Mesenchymal stem cell (in vitro differentiated cells and primary cell): ENCODE measurements around the gene FOSL2.

Source experiments
- DNase-seq: peaks from one replicate; pipeline ENCODE4 v3.0.0-alpha.2; 2013
- H2AFZ ChIP-seq: one replicate; pipeline ENCODE4 v1.6.1; 2013; ENCODE audit warnings: low read depth, mild to moderate bottlenecking, control low read depth, inconsistent platforms, low read length, moderate library complexity
- H2AK5ac ChIP-seq: 2 replicates; pipeline ENCODE4 v1.6.1; 2013; ENCODE audit warnings: low read length, moderate library complexity, mild to moderate bottlenecking, inconsistent platforms; ENCODE audit not compliant: severe bottlenecking
- H2BK120ac ChIP-seq: one replicate; pipeline ENCODE4 v1.6.1; 2013; ENCODE audit warnings: low read depth, mild to moderate bottlenecking, inconsistent platforms, low read length, moderate library complexity
- H2BK12ac ChIP-seq, 2 experiments: one replicate each; pipeline ENCODE4 v1.6.1; 2013; ENCODE audit warnings: inconsistent platforms in 2 of 2, low read length in 2 of 2, mild to moderate bottlenecking in 2 of 2, moderate library complexity in 2 of 2, control low read depth in 1 of 2
- H2BK15ac ChIP-seq: one replicate; pipeline ENCODE4 v1.6.1; 2013; ENCODE audit warnings: mild to moderate bottlenecking, low read depth, inconsistent platforms; ENCODE audit not compliant: poor library complexity, severe bottlenecking
- H2BK5ac ChIP-seq: 2 replicates; pipeline ENCODE4 v1.6.1; 2013; ENCODE audit warnings: low read depth, mild to moderate bottlenecking, low read length, control low read depth, inconsistent platforms; ENCODE audit not compliant: poor library complexity, severe bottlenecking
- H3K14ac ChIP-seq, 2 experiments: one replicate each; pipeline ENCODE4 v1.6.1; 2013; ENCODE audit warnings: inconsistent platforms in 2 of 2, low read length in 2 of 2, control low read depth in 1 of 2, mild to moderate bottlenecking in 1 of 2, moderate library complexity in 1 of 2
- H3K18ac ChIP-seq, 2 experiments: one replicate each; pipeline ENCODE4 v1.6.1; 2013; ENCODE audit warnings: inconsistent platforms in 2 of 2, low read length in 2 of 2, control low read depth in 1 of 2, low read depth in 1 of 2, mild to moderate bottlenecking in 1 of 2
- H3K23ac ChIP-seq, 2 experiments: one replicate each; pipeline ENCODE4 v1.6.1; 2013; ENCODE audit warnings: inconsistent platforms in 2 of 2, low read length in 2 of 2, mild to moderate bottlenecking in 2 of 2, moderate library complexity in 2 of 2, control low read depth in 1 of 2
- H3K27ac ChIP-seq: 2 replicates; pipeline ENCODE4 v1.5.1; 2013; ENCODE audit warnings: mild to moderate bottlenecking, moderate library complexity, low read length, control low read depth, inconsistent platforms; ENCODE audit not compliant: poor library complexity, severe bottlenecking
- H3K27me3 ChIP-seq, 2 experiments: 2 replicates each; pipeline versions ENCODE4 v1.6.1 to v1.7.0; 2013; ENCODE audit warnings: low read length in 2 of 2, mild to moderate bottlenecking in 2 of 2, moderate library complexity in 2 of 2, control low read depth in 1 of 2, inconsistent platforms in 1 of 2; ENCODE audit not compliant: control insufficient read depth in 1 of 2, insufficient read depth in 1 of 2
- H3K36me3 ChIP-seq, 2 experiments: 2 replicates each; pipeline versions ENCODE4 v1.6.1 to v1.7.0; 2013; ENCODE audit warnings: low read length in 2 of 2, control low read depth in 1 of 2, inconsistent platforms in 1 of 2, low read depth in 1 of 2, mild to moderate bottlenecking in 1 of 2; ENCODE audit not compliant: insufficient read depth in 2 of 2, control insufficient read depth in 1 of 2
- H3K4ac ChIP-seq, 2 experiments: one replicate each; pipeline ENCODE4 v1.6.1; 2013; ENCODE audit warnings: inconsistent platforms in 2 of 2, low read length in 2 of 2, mild to moderate bottlenecking in 2 of 2, moderate library complexity in 2 of 2, control low read depth in 1 of 2, low read depth in 1 of 2
- H3K4me1 ChIP-seq: 2 replicates; pipeline ENCODE4 v1.6.1; 2013; ENCODE audit warnings: low read depth, low read length, control low read depth; ENCODE audit not compliant: control insufficient read depth, insufficient read depth
- H3K4me2 ChIP-seq: 2 replicates; pipeline ENCODE4 v1.6.1; 2013; ENCODE audit warnings: low read length, mild to moderate bottlenecking, inconsistent platforms; ENCODE audit not compliant: poor library complexity, severe bottlenecking
- H3K4me3 ChIP-seq, 2 experiments: 2 replicates each; pipeline versions ENCODE4 v1.5.1 to v1.7.0; 2013; ENCODE audit warnings: low read length in 2 of 2, mild to moderate bottlenecking in 2 of 2, control low read depth in 1 of 2, low read depth in 1 of 2; ENCODE audit not compliant: insufficient read depth in 1 of 2
- H3K79me1 ChIP-seq: replicated peaks from 2 replicates; pipeline ENCODE4 v1.6.1; 2013; ENCODE audit warnings: mild to moderate bottlenecking, control low read depth, low read length, inconsistent platforms; ENCODE audit not compliant: poor library complexity, severe bottlenecking
- H3K9ac ChIP-seq: 2 replicates; pipeline ENCODE4 v1.7.0; 2013; ENCODE audit warnings: mild to moderate bottlenecking, low read length, moderate library complexity
- H3K9me3 ChIP-seq: 2 replicates; pipeline ENCODE4 v1.7.0; 2013; ENCODE audit warnings: mild to moderate bottlenecking, low read length; ENCODE audit not compliant: control insufficient read depth
- H4K8ac ChIP-seq: one replicate; pipeline ENCODE4 v1.6.1; 2013; ENCODE audit warnings: inconsistent platforms, mild to moderate bottlenecking, low read length, moderate library complexity
- H4K91ac ChIP-seq: one replicate; pipeline ENCODE4 v1.6.1; 2013; ENCODE audit warnings: mild to moderate bottlenecking, low read length, inconsistent platforms
- WGBS: methylation state at CpG from one replicate; pipeline ENCODE4 v1.1.7; 2013; ENCODE audit warnings: mixed read lengths; 5-methylcytosine and 5-hydroxymethylcytosine counted together

The FOSL2 gene

GRCh38 chr2:28439763-28440162 is 47.1 kb downstream of the FOSL2 start:
- no peak for DNase-seq
- H2BK120ac ChIP-seq: no peak overlapping the region
- H3K27ac ChIP-seq: no peak overlapping the region
- H2AK5ac ChIP-seq: no peak overlapping the region
- H3K4me3 ChIP-seq: no peak overlapping the region
- H4K91ac ChIP-seq: no peak overlapping the region
- H2BK5ac ChIP-seq: no peak overlapping the region
- H3K79me1 ChIP-seq: no peaks in the 10 kb centered on the region
- no peak overlapping the region for H3K18ac ChIP-seq
- WGBS: 97% methylated on average over 13 of the region's 14 CpGs
- no peaks in the 10 kb centered on the region for H3K9me3 ChIP-seq
- H3K9ac ChIP-seq: no peak overlapping the region
- H2BK15ac ChIP-seq: no peak overlapping the region
- H3K27me3 ChIP-seq: no peaks in the 10 kb centered on the region
- peaks cover 18% of the 10 kb centered on the region for H3K4me1 ChIP-seq
- H3K4me2 ChIP-seq: no peak overlapping the region
- H3K4ac ChIP-seq: no peak overlapping the region
- H2AFZ ChIP-seq: no peak overlapping the region
- no peak overlapping the region for H3K14ac ChIP-seq
- H2BK12ac ChIP-seq: no peak overlapping the region
- no peak overlapping the region for H4K8ac ChIP-seq
- H3K23ac ChIP-seq: no peak overlapping the region
- H3K36me3 ChIP-seq: no peaks in the 10 kb centered on the region

- Histone ChIP-seq H3K4ac (no peak overlapping the region), H4K91ac (no peak overlapping the region), H2BK15ac (no peak overlapping the region), H3K36me3 (no peaks in the 10 kb centered on the region), H3K79me1 (no peaks in the 10 kb centered on the region), H3K4me2 (no peak overlapping the region), H2BK12ac (no peak overlapping the region), H3K27ac (no peak overlapping the region), H3K18ac (no peak overlapping the region), H3K9ac (no peak overlapping the region), H3K9me3 (no peaks in the 10 kb centered on the region), H2AK5ac (no peak overlapping the region), H2BK5ac (no peak overlapping the region), H3K4me3 (no peak overlapping the region), H2AFZ (no peak overlapping the region), H3K27me3 (no peaks in the 10 kb centered on the region), H3K23ac (no peak overlapping the region), H2BK120ac (no peak overlapping the region), H3K14ac (no peak overlapping the region), H3K4me1 (peaks cover 13% of the 10 kb centered on the region), H4K8ac (no peak overlapping the region)
- no peak for DNase-seq
- 68% methylated on average over 2 of the region's 3 CpGs for WGBS
Observed at GRCh38 chr2:28442328-28442727, 49.7 kb downstream of the FOSL2 start.

- Histone ChIP-seq H3K4me3 (no peak overlapping the region), H2BK5ac (no peak overlapping the region), H3K4ac (no peak overlapping the region), H2AK5ac (no peak overlapping the region), H3K4me2 (no peak overlapping the region), H3K4me1 (peaks cover 19% of the 10 kb centered on the region), H2BK12ac (no peak overlapping the region), H3K27ac (no peak overlapping the region), H2BK120ac (no peak overlapping the region), H3K23ac (no peak overlapping the region), H3K18ac (no peak overlapping the region), H2AFZ (no peak overlapping the region), H3K9ac (no peak overlapping the region), H3K79me1 (no peaks in the 10 kb centered on the region), H4K91ac (no peak overlapping the region), H3K9me3 (no peaks in the 10 kb centered on the region), H2BK15ac (no peak overlapping the region), H3K27me3 (no peaks in the 10 kb centered on the region), H3K36me3 (no peaks in the 10 kb centered on the region), H4K8ac (no peak overlapping the region), H3K14ac (no peak overlapping the region)
- no peak for DNase-seq
- 92% methylated on average over 4 of the region's 4 CpGs for WGBS
Observed at GRCh38 chr2:28444956-28445355, 52.3 kb downstream of the FOSL2 start.

DNA sequence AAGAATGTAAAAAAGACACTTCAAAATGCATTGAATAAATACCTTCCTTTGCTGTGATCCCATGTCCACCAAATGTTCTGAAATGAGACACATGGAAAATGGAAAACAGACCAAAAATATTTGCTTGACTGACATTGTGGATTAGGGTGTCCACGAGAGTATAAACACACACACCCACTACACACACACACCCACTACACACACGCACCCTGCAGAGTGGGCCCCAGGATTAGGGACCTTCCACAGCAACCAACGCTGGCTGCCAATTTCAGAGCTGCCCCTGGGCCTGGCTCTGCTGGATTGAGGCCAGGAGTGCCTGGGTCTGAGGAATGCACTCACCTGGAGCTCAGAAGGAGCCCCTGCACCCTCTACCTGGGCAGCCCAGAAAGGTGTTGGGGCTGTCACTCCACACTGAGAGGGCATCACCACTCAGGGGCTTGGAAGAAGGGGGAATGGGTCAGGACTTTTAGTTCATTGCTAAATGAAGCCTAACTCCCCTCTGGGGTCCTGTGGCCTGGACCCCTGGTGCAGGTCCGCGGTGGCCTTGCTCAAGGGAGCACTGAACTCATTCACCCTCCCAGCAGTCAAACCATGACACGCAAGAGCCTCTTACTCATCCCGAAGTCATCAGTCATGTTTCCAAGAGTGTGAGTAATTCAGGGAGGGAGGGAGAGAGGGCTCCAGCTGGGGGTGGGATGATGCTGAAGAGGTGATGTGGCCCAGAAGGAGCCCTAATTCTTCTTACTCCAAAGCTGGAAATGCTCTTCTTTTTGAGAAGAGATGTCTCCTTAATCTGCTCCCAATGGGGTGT is 53.0 kb downstream of the FOSL2 start:
- Histone ChIP-seq H3K27ac (peak overlapping the region; percentile 13), H2AK5ac (no peak overlapping the region), H2BK120ac (no peak overlapping the region), H3K4me1 (peaks cover 22% of the 10 kb centered on the region), H3K27me3 (no peaks in the 10 kb centered on the region), H3K4ac (no peak overlapping the region), H3K23ac (no peak overlapping the region), H2BK5ac (no peak overlapping the region), H2BK12ac (no peak overlapping the region), H3K4me3 (peak overlapping the region in 1 of 2 experiments; percentile 19), H2BK15ac (no peak overlapping the region), H3K14ac (peak overlapping the region in 1 of 2 experiments; percentile 41), H3K9me3 (no peaks in the 10 kb centered on the region), H3K9ac (peak overlapping the region; percentile 53), H4K8ac (no peak overlapping the region), H3K18ac (peak overlapping the region in 1 of 2 experiments; percentile 28), H3K4me2 (no peak overlapping the region), H4K91ac (no peak overlapping the region), H3K79me1 (no peaks in the 10 kb centered on the region), H3K36me3 (no peaks in the 10 kb centered on the region), H2AFZ (no peak overlapping the region)
- 35% methylated on average over 6 of the region's 7 CpGs for WGBS
- DNase-seq: peak; percentile 95
